ENCODE data around the gene ATG14.
"Not testable (repeated sequence)": the region's sequence is repeated elsewhere in the genome, so short reads cannot be mapped to it uniquely, and the experiment has no call there.

ATG14 gene

GRCh38 chr14:55383541-55384140 lies 28.0 kb downstream of the ATG14 start:
- no peak for DNase-seq

DNA sequence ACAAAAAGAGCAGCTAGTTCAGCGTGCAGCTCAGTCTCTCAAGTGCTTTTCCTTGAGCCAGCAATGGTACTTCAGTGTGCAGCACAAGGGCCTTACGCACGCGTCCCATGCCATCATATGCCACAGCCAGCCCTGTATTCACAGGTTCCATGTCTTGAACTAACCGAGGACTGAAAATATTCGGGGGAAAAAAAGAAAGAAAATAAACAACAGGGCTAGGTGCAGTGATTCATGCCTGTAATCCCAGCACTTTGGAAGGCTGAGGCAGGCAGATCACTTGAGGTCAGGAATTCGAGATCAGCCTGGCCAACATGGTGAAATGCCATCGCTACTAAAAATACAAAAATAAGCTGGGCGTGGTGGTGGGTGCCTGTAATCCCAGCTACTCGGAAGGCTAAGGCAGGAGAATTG lies 28.6 kb downstream of the ATG14 start:
- not testable (repeated sequence) for DNase-seq

- DNase-seq = no peak
Observed at GRCh38 chr14:55382483-55382882, 29.1 kb downstream of the ATG14 start.

DNA sequence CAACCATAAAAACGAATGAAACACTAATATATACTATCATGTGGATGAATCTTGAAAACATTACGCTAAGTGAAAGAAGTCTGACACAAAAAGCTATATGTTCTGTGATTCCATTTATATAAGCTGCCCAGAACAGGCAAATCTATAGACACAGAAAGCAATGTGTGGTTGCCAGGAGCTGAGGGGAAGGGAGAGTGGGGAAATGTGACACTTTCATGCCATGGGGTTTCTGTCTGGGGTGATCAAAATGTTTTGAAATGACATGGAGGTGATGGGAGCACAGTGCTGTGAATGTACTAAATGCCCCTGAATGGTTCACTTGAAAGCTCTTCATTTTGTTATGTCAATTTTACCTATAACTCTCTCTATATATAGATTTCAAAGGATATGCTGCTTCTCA lies 30.1 kb downstream of the ATG14 start:
- no peak for DNase-seq

DNA sequence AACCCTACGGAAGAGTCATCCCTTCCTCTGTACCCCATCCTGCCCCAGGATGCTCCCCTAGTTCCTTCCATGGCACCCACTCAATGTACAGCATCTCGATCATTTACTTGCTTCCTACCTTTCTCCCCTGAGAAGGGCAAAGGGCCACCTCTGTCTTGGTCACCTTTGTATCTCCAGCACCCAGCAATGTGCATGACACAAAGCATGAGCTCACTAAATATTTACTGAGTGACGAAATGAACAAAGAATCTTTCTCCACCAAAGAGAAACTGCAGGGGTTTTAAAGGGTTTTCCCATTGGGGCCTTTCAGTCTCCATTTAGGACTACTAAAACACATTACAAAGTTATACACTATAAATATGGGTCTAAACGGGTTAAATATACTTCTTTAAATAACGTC lies 30.6 kb downstream of the ATG14 start:
- no peak for DNase-seq

GRCh38 chr14:55377236-55377635 lies 34.4 kb downstream of the ATG14 start:
- no peak for DNase-seq

DNA sequence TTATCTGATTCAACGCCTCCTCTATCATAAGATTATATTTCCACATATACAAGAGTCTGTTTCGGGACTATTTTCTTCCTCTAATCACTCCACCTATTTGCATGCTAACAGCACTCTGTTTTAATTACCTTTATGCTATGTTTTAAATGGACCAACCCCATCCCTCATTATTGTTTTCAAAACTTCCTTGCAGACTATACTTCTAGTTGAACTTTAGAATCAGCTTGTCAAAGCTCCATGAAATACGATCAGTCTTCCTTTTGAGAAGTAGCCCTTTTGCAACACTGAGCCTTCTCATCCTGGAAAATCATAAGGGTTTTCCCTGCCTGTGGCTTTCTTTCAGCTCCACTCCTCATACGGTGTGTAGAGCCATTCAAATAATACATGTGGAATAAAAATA lies 36.9 kb downstream of the ATG14 start:
- no peak for DNase-seq

GRCh38 chr14:55373784-55374705 lies 37.6 kb downstream of the ATG14 start:
- DNase-seq = no peak

DNA sequence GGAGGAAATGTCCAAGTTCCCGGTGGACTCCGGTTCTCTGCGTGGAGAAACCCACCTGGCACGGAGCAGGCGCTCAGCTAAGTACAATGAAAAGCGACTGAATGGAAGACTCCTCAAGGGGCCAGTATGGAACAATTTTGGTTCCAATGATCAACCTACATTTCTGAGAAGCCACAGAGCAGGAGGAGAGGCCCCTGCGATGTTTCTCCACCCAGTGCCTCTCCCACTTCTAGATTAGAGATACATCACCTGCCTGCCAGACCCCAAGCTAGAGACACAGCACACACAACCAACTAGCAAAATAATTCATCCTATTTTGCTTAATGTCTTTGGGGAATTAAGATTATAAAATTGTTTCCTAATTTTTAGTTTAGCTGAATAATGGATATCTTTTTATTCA lies 38.8 kb downstream of the ATG14 start:
- DNase-seq = no peak

- no peak for DNase-seq
Observed at GRCh38 chr14:55372423-55372822, 39.2 kb downstream of the ATG14 start.

DNA sequence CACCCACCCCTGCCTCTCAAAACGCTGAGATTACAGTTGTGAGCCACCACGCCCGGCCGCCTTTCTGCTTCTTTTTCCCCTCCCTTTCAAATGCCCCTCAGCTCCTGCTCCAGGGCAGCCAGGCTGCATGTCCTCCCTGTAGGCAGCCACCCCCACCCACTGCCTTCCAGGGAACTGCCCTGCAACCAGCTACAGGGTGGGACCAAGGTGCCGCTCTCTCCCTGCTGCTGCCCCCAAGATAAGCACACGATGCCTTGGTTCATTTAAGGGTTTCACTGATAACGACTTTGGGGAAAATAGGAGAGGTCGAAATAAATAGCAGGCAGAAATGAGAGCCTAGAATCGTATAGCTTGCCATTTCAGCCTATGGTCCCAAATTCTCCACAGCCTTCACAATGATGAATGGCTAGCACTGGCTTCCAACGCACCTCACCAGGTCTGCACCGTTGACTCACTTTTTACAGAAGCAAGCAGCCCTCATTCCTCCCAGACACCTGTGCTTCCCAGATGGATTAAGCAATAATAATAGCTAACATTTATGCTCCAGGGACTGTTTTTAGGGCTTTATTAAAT lies 40.7 kb downstream of the ATG14 start:
- no peak for DNase-seq

- no peak for DNase-seq
Observed at GRCh38 chr14:55366271-55366670, 45.4 kb downstream of the ATG14 start.

- no peak for DNase-seq
Observed at GRCh38 chr14:55361190-55361589, 50.4 kb downstream of the ATG14 start.

DNA sequence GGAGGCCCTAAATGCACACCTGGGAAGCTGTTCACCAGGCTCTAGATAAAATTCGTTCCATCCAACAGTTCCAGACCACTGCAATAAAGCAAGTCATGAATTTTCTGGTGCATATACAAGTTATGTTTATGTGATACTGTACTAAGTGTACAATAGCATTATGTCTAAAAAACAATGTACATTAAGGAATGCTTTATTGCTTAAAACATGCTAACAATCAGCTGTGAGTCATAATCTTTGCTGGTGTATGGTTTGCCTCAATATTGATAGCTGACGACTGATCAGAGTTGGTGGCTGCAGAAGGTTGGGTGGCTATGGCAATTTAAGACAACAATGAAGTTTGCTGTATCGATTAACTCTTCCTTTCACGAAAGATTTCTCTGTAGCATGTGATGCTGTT lies 52.3 kb downstream of the ATG14 start:
- DNase-seq = no peak

GRCh38 chr14:55356913-55357312 lies 54.7 kb downstream of the ATG14 start:
- no peak for DNase-seq

DNA sequence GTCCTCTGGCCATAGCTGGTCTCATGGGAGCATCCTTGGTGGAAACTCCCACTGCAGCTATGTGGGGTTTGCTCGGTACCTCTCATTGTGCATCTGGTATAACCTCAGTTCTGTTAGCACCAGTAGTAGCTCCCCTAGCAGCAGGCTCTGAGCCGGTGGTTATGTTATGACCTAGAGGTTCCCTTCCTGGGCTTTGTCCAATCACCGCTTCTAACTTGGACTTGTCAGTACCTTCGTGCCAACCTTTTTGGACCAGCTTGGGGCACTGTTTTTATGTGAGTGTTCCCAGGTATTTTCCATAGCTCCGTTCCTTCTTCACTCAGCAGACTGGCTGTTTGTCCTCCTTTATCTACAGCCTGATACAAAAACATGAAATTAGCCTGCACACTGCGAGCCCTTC lies 55.7 kb downstream of the ATG14 start:
- no peak for DNase-seq

GRCh38 chr14:55354500-55354899 lies 57.1 kb downstream of the ATG14 start:
- peak; percentile 28 for DNase-seq

DNA sequence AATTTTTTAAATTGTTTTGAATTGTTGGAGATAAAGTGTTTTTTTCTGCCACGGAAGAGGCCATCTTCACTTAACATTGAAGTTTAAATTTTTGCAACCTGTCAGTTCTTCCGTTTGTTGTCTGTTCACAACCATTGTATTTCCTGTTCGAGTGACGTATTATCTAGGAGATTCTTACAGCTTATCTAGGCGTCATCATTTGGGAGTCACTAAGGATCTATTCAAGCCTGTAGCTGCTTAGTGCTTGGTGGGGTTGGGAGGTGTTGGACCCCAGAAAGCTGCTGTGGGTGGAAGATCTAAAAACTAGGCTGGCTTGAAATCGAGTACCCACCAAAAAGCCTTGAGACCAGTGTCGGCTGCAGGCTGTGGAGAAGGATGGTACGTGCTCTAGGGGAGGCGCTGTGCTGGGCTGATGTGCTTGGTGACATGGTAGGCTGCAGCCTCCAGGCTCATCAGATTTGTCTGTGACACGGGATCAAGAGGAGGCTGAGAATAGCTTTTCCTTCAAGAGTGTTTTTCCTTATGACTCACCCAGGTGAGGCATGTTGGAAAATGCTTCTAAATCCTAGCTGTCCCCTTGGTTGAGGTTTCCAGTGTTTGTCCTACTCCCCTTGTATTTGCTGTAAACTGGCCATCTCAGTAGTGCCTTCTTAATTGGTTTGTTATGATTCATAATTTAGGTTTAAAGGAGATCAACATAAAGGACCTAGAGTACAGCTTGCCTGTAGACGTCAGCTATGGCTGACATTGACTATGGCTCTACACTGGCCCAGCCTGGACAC lies 57.8 kb downstream of the ATG14 start:
- DNase-seq = no peak

- DNase-seq = no peak
Observed at GRCh38 chr14:55352201-55352600, 59.4 kb downstream of the ATG14 start.

DNA sequence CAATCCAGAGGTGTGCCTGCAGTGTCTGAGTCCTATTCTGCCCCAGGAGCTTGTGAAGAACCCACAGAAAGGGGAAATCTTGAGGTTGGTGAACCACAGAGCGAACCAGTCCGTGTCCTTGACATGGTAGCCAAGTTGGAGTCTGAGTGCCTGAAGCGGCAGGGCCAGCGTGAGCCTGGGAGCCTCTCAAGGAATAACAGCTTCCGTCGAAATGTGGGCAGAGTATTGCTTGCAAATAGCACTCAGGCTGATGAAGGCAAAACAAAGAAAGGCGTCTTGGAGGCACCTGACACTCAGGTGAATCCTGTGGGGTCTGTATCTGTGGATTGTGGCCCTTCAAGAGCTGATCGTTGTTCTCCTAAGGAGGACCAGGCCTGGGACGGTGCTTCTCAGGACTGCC lies 60.5 kb downstream of the ATG14 start:
- no peak for DNase-seq

GRCh38 chr14:55350461-55350860 lies 61.2 kb downstream of the ATG14 start:
- DNase-seq = no peak

DNA sequence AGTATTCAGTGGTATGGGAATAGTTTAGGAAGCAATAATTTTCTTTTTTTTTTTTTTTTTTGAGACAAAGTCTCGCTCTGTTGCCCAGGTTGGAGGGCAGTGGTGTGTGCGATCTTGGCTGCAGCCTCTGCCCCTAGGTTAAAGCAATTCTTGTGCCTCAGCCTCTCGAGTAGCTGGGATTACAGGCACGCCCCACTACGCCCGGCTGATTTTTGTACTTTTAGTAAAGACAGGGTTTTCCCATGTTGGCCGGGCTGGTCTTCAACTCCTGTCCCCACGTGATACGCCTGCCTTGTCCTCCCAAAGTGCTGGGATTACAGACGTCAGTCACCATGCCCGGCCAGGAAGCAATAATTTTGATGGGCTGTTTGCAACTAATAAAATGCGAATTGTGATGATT lies 62.1 kb downstream of the ATG14 start:
- DNase-seq = no peak

DNA sequence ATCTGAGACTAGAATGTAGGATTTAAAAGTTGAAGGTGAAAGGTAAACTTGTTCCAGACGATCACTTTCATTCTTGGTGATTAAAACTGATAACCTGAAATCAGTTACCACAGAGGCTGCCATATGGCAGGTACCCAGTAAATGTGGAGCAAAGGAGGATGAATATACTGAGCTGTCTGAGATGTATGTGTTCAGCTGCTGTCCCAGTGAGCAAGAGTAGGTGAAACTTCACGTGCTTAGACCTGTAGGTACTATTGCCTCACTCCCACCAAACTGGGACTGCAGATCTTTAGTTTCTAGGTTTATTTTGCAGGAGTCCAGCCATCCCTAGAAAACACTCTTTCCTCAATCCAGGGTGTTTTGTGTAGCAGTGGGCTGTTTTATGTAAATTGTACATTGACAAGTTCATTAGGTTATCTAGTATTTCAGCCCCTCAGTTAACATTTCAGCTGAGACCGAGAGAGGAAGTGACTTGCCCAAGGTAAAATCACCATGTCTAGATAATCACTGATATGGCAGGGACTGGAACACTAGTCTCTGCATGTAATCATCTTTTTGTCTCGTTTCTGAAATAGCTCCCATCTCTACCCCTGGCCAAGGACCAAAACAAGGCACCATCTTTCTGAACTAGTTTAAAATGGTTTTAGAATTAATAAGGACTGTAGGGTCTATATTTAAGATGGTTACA lies 62.7 kb downstream of the ATG14 start:
- no peak for DNase-seq
